Neutrophil (primary cell): ENCODE data around the gene CRACDL.
A peak's percentile ranks its signal among the peaks of the same experiment; 100 is the strongest.

Experiments
- H3K27ac ChIP-seq: fragments of 200-600 bp; sonication (generic); 2 replicates; pipeline ENCODE4 v1.5.1; 2016; ENCODE audit warnings: mild to moderate bottlenecking, moderate library complexity
- H3K27me3 ChIP-seq: fragments of 200-600 bp; sonication (generic); 2 replicates; pipeline ENCODE4 v1.6.0; 2016; ENCODE audit warnings: mild to moderate bottlenecking
- H3K36me3 ChIP-seq: fragments of 200-600 bp; sonication (generic); 2 replicates; pipeline ENCODE4 v1.5.1; 2017
- H3K4me1 ChIP-seq, 2 experiments: fragments of 200-600 bp in 1 of 2; sonication (generic) in 1 of 2; 1 replicate in 1 of 2; 2 replicates in 1 of 2; pipeline versions ENCODE4 v1.5.1 to v1.6.1; 2013 to 2016; ENCODE audit warnings: low read depth in 1 of 2, low read length in 1 of 2, mild to moderate bottlenecking in 1 of 2, moderate library complexity in 1 of 2; ENCODE audit not compliant: control insufficient read depth in 1 of 2, insufficient read depth in 1 of 2
- H3K4me3 ChIP-seq, 2 experiments: fragments of 200-600 bp in 1 of 2; sonication (generic) in 1 of 2; 1 replicate in 1 of 2; 2 replicates in 1 of 2; pipeline ENCODE4 v1.5.1; 2013 to 2016; ENCODE audit warnings: low read depth in 1 of 2, low read length in 1 of 2, mild to moderate bottlenecking in 1 of 2, moderate library complexity in 1 of 2
- H3K9me3 ChIP-seq: fragments of 200-600 bp; sonication (generic); 2 replicates; pipeline ENCODE4 v1.5.1; 2016
- TF ChIP-seq, protein P1 (sequence below): fragments of 200-600 bp; sonication (generic); IDR thresholded peaks from 2 replicates; pipeline ENCODE4 v1.5.1; 2016; ENCODE audit warnings: antibody characterized with exemption

The CRACDL gene, protein sequence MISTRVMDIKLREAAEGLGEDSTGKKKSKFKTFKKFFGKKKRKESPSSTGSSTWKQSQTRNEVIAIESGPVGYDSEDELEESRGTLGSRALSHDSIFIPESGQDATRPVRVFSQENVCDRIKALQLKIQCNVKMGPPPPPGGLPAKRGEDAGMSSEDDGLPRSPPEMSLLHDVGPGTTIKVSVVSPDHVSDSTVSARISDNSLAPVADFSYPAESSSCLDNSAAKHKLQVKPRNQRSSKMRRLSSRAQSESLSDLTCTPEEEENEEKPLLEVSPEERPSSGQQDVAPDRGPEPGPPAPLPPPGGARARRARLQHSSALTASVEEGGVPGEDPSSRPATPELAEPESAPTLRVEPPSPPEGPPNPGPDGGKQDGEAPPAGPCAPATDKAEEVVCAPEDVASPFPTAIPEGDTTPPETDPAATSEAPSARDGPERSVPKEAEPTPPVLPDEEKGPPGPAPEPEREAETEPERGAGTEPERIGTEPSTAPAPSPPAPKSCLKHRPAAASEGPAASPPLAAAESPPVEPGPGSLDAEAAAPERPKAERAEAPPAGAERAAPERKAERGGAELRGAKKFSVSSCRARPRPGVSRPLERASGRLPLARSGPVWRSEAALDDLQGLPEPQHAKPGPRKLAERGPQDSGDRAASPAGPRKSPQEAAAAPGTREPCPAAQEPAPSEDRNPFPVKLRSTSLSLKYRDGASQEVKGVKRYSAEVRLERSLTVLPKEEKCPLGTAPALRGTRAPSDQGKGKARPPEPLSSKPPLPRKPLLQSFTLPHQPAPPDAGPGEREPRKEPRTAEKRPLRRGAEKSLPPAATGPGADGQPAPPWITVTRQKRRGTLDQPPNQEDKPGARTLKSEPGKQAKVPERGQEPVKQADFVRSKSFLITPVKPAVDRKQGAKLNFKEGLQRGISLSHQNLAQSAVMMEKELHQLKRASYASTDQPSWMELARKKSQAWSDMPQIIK

DNA sequence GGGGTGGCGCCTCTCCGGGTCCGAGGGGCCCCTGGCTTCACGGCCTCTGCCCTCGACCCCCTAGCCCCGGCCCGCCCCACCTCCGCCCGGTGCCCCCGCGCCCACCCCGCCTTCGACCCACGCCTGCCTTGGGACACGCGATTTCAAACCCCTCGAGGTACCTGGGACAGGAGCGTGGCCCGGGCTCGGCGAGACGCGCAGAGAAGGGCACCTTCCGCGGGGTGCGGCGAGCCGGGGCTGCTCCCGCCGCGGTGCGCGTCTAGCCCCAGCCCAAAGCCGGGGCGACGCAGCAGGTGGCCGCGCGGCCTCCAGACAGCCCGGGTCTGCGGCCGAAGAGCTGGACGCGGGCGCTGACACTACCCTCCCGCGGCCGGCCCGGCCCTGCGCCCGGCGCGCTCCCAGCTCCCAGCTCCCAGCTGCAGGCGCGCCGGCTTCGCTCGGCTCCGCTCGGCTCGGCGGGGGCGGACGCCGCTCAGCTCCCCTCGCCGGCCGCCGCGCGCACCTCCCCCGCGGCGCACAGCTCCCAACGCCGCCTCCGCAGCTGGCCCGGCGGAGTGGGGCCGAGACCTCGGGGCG lies at the start of gene CRACDL:
Gene CRACDL (minus strand): TSS at position 449 of the 576 bp plus-strand sequence. CDS start 89,425 bp downstream, outside the sequence.
- H3K4me3 ChIP-seq, result peak within 1 kb of the TSS; percentile 48 to 52
- no peaks in the 10 kb centered on the region for H3K9me3 ChIP-seq
- no peak within 1 kb of the TSS for H3K27ac ChIP-seq
- H3K36me3 ChIP-seq, result no peaks in the 10 kb centered on the region
- peaks cover 17 to 18% of the 10 kb centered on the region in 2 experiments for H3K4me1 ChIP-seq
- H3K27me3 ChIP-seq, result peaks cover 68% of the 10 kb centered on the region
- TF ChIP-seq, protein P1, sequence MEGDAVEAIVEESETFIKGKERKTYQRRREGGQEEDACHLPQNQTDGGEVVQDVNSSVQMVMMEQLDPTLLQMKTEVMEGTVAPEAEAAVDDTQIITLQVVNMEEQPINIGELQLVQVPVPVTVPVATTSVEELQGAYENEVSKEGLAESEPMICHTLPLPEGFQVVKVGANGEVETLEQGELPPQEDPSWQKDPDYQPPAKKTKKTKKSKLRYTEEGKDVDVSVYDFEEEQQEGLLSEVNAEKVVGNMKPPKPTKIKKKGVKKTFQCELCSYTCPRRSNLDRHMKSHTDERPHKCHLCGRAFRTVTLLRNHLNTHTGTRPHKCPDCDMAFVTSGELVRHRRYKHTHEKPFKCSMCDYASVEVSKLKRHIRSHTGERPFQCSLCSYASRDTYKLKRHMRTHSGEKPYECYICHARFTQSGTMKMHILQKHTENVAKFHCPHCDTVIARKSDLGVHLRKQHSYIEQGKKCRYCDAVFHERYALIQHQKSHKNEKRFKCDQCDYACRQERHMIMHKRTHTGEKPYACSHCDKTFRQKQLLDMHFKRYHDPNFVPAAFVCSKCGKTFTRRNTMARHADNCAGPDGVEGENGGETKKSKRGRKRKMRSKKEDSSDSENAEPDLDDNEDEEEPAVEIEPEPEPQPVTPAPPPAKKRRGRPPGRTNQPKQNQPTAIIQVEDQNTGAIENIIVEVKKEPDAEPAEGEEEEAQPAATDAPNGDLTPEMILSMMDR, result no peak

DNA sequence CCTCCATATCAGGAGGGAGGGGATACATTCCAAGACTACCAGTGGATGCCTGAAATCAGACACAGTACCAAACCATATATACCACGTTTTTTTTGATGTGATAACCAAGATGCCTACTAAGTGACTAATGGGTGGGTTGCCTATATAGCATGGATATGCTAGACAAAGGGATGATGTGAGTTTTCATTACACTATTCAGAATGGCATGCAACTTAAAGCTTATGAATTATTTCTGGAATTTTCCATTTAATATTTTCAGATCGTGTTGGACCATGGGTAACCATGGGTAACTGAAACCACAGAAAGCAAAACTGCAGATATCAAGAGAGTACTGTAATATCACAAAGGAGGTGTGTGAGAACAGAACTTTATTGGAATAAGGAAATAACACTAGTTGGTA lies 39.6 kb upstream of the CRACDL start:
- TF ChIP-seq, protein P1, result no peak
- H3K27me3 ChIP-seq, result no peaks in the 10 kb centered on the region
- H3K36me3 ChIP-seq, result no peaks in the 10 kb centered on the region
- H3K27ac ChIP-seq, result no peak overlapping the region
- H3K9me3 ChIP-seq, result no peaks in the 10 kb centered on the region
- no peaks in the 10 kb centered on the region for H3K4me1 ChIP-seq
- H3K4me3 ChIP-seq, result no peak overlapping the region

DNA sequence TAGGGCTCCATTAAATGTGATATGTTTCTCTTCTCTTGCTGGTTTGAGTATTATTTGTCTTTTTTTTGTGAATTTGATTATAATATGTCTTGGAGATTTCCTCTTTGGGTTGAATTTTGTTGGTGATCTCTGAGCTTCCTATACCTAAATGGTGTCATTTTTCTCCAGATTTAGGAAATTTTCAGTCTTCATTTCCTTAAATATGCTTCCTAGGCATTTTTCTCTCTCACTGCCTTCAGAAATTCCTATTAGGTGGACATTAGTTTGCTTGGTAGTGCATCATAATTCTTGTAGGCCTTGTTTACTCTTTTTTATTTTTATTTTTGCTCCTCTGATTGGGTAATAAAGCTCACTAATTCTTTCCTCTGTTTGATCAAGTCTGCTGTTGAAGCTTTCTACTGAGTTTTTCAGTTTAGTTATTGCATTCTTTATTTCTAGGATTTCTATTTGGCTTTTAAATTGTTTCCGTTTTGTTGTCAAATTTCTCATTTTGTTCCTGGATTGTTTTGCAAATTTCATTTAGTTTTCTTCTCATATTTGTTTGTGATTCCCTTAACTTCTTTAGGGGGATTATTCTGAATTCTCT lies 36.6 kb upstream of the CRACDL start:
- Histone ChIP-seq H3K4me1 (no peaks in the 10 kb centered on the region), H3K27ac (no peak overlapping the region), H3K9me3 (no peaks in the 10 kb centered on the region), H3K4me3 (no peak overlapping the region), H3K36me3 (no peaks in the 10 kb centered on the region), H3K27me3 (no peaks in the 10 kb centered on the region)
- TF ChIP-seq, protein P1, result no peak

DNA sequence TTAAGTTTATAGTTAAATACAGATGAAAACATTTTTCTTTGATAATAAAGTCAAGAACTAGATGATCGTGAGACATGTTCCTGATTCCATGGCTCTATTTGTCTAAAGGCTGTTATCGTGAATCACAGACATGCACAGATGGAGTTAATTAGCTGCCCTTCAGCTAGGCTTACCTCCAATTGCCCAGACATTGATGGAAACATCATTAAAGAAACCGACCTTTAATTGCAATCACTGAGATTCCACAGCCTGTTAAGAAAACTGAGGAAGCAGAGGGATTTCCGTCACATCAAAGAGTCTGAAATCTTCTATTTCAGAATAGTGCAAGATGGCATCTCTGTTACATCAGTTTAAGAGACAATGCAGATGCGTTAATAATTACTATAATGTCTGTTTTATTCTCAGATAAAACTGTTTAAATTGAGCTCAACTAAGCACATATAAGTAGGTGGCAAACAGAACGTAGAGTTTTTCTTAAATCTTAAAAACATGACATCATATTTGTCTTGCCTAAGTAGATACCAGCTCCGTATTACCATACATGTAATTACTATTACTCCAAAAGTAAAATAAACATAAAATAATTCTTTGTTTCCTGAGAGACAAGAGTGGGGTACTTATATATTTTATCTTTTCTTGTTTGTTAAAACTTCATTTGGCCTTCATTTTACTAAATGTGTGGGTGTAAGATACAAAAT lies 23.9 kb upstream of the CRACDL start:
- TF ChIP-seq, protein P1, result no peak

DNA sequence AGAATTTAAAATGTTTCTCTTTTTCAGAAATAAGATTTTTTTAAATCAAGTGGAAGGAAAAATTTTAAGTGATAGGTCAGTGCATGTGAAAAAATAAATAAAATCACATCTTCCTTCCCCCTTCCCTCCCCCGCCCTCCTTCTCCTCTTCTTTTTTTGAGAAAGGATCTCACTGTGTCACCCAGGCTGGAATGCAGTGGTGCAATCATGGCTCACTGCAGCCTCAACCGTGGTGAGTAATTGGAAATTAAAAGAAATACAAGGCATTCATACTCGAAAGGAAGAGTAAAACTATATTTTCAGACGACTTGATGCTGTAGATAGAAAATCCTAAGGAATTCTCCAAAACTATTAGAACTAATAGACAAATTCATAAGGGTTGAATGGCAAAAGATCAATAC lies 16.9 kb upstream of the CRACDL start:
- TF ChIP-seq, protein P1, result no peak
- Histone ChIP-seq H3K36me3 (no peaks in the 10 kb centered on the region), H3K4me1 (no peaks in the 10 kb centered on the region), H3K27me3 (peaks cover 58% of the 10 kb centered on the region), H3K4me3 (no peak overlapping the region), H3K9me3 (no peaks in the 10 kb centered on the region), H3K27ac (no peak overlapping the region)

More for the DNA sequence above, 23.9 kb upstream of the CRACDL start:
- Histone ChIP-seq H3K9me3 (no peaks in the 10 kb centered on the region), H3K36me3 (no peaks in the 10 kb centered on the region), H3K27ac (no peak overlapping the region), H3K27me3 (peaks cover 8% of the 10 kb centered on the region), H3K4me3 (no peak overlapping the region), H3K4me1 (no peaks in the 10 kb centered on the region)
